HS-27A (cell line): ENCODE measurements around the gene MRPL2.
A peak's percentile ranks its signal among the peaks of the same experiment; 100 is the strongest.
"Not testable (repeated sequence)": the region's sequence is repeated elsewhere in the genome, so short reads cannot be mapped to it uniquely, and the experiment has no call there.

Source experiments
- DNase-seq: peaks from one replicate; pipeline ENCODE4 v3.0.0-alpha.2; 2012; ENCODE audit warnings: low read depth, missing footprints

Gene MRPL2

DNA sequence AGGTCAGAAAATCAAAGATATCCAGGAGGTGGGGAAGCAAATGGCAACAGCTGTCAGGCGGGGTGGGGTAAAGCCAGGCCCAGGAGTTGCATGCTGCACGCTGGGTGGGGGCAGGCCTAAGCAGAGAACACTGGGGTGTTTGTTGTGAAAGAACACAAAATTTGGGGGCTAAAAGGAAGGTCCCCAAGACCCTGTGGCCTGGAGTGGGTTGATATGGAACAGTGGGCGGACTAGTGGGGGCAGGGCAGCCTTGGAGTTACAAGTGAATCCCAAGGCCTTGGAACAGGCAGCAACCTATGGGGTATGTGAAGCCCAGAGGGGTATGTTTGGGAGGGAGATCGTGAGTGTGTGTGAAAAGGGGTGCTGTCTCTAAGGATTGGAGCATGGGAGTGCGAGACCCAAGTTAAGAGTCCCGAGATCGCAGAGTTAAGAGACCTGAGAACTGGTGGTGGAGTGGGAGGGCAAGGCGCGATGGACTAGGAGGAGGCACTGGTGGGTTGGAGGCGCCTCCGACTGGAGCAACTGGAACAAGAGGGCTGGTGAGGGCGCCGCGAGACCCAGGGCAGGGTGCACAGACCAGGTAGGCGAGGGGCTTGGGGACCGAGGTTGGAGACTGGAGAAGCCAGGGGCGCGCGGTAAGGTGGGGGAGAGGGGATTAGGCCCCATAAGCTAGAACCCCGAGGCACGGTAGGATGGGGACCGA lies 6.2 kb downstream of the MRPL2 start:
- no peak for DNase-seq

DNA sequence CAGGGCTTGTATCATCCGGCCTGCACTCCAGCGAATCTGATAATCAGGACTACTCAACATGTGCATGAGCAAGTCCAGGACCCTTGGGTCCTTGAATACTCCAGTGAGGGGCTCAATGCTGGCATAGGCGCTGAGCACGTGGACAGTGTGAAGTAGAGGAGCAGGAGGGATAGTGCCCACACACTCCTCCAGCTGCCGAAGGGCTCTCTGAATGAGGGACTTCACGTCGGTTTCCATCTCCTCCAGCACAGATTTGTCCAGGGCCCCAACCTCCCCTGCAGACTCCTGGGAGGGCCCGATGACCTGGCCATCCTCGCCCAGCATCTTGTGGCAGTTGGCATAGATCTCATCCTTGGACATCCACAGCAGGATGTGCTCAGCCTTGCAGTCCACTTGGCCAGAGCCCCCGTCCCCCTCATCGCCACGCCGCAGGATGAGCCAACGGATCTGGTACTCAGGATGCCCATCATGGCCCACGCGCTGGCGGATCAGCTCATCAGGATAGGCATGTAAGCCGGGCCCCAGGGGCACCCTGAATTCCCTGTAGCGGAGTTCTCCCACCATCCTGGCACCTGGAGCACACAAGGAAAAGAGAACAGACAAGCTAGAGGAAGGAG lies 6.9 kb downstream of the MRPL2 start:
- DNase-seq = no peak

DNA sequence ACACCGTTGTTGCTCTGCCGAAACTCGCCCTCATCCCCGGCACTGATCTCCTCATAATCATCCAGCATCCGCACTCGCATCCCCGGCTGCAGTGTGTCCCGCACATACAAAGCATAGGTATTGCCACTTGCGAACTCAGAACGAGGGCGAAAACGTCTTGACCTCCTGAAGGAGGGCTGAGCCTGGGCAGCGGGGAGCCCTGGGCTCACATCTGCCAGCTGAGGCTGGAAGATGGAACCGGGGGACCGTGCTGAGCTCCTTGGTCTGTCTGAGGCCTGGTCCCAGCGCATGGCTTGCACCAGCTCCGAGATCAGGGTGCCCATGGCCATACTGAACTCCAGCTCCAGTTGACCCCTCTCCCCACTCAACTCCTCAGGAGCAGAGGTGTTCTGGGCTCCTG lies 8.3 kb downstream of the MRPL2 start:
- no peak for DNase-seq

DNA sequence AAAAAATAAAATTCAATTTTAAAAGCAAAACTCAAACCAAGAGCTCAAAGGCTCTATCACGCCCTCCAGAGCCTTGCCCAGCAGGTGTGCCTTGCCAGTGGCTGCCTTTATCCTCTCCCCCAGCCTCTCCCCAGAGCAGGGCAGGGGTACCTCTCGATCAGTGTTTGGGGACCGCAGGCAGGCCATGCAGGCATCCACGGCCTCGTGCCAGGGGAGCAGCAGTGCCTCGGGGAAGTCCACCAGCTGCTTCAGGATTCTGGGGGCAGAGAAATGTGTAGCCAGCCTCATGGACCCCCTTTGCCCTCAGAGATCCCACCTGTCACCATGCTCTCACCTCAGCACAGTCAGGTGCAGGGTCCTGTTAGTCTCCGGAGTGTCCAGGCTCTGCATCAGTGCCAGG lies 11.2 kb downstream of the MRPL2 start:
- no peak for DNase-seq

DNA sequence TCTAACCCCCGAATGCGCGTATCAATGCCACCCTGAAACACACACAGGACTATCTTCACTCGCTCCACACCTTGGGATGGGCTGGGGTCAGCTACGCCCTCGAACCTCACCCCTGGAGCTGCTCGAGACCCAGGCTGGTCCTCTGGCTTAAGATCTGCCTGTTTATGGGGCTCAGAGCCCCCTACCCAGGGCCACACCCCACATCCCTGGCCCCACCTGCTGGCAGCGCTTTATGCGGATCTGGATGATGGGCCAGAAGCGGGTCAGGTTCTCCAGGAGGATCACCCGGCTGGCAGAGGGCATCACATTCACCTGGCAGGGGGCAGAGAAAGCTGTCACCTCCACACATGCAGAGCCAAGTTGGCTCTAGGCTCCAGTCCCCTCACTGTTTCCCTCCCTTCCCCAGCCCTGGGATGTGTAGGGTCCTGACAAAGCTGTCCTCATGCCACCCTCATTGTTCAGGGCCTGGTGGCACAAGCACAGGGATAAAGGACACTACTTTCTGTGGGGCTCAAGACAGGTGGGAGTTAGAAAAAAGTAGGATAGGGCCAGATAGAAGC lies 13.8 kb downstream of the MRPL2 start:
- no peak for DNase-seq

DNA sequence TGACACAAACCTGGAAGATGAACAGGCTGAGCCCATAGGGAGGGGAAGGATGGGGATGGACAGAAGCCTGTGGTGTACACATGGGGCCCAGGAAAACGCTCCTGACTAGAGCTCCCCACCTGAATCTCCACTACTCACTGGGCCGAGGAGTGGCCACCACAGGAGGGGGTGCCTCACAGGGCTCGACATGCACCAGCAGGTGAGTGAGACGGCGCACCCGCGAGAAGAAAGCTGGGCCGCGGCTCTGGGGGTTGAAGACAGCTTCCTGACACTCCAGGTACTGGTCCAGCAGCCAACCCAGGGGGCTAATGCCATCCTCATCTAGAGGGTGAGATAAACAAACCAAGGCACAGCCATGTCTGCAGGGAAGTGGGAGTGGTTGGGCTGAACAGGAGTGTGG lies 15.9 kb downstream of the MRPL2 start:
- DNase-seq = no peak

DNA sequence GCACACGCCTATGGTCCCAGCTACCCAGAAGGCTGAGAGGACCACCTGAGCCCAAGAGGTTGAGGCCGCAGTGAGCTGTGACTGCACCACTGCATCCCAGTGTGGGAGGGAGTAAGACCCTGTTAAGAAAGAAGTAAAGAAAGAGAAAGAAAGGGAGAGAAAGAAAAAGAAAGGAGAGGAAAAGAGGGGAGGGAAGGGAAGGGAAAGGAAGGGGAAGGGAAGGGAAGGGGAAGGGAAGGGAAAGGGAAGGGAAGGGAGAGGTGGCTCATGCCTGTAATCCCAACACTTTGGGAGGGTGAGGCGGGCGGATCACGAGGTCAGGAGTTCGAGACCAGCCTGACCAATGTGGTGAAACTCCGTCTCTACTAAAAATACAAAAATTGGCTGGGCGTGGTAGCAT lies 17.8 kb downstream of the MRPL2 start:
- DNase-seq = not testable (repeated sequence)

DNA sequence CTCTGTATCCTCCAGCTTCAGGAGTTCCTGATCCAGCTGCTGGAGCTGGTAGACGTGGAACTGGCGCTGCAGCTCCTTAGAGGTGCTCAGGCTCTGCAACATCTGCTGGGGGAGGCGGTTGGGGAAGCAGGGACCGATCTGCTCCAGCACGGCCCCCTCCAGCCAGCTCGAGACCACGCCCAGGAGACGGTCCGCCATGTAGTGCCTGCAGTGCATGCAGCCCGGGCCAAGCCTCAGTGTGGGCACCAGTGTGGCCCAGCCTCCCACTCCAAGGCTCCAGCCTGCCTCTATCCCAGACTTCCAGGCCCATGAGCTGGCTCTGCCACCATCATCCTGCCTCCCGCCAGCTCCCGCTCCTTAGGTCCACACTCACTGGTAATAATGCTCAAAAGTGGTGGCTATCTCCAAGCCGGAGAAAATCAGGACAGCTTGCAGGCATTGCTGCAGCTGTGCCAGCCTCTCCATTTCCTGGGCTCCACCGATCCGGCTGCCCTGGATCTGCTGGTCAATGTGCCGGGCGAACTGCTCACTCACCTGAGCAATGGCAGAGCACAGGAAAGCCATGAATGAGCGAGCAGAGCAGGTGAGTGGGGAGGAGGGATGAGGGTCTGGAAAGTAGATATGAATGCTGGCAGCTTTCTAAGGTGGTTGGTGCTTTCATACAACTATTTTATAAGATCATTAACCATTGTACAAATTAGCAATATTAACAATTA lies 18.5 kb downstream of the MRPL2 start:
- DNase-seq = no peak

DNA sequence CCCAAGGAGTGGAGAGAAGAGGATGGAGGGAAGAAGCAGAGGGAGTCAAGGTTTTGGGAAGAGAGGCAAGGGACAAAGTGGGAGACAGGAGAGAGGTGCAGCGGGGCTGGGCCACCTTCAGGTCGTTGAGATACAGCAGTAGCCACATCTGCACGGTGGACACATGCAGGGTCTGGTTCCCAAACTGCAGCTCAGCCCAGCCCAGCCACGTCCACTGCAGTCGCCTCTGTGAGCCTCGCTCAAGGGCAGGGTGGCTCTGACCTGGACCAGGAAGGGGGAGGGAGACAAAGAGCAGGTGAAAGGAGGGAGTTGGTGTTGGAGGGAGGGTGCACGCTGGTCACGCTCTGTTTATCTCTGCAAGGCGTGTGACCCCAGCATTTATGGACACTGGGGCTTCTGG lies 20.5 kb downstream of the MRPL2 start:
- DNase-seq = no peak

DNA sequence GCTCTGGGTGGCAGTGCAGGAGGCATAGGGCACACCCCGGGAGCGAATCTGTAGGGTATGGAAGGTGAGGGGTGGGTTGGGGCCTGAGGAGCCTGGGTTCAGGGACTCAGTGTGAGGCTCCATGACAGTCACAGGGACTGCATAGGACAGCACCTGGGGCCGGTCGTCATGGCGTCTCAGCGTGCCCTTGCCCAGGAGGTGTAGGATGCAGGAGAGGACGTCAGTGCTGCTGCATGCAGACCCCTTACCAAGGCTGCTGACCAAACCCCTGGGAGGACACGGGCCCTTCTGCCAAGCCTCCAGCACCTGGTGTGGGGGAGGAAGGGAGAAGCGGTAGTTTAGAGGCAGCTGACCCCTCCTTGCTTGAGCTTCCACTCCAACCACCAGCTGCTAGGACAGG lies 21.5 kb downstream of the MRPL2 start:
- no peak for DNase-seq

DNA sequence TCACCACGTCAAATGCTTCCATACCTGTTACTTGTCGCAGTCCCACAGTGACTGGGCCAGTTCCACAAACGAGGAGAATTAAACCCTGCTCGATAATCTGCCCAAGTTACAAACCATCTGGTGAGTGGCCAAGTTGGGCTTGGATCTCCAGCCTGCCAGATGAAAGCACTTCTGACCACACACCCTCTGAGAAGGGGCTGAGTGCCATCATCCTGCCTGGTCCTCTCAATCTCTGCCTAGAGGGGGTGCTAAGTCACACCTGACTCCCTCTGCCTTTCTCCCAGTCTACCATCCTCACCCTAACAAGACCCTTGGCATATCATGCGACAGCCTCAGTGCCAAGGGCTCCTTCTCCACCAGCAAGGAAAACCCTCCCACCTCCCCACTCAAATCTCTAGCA lies 22.0 kb downstream of the MRPL2 start:
- DNase-seq = no peak

DNA sequence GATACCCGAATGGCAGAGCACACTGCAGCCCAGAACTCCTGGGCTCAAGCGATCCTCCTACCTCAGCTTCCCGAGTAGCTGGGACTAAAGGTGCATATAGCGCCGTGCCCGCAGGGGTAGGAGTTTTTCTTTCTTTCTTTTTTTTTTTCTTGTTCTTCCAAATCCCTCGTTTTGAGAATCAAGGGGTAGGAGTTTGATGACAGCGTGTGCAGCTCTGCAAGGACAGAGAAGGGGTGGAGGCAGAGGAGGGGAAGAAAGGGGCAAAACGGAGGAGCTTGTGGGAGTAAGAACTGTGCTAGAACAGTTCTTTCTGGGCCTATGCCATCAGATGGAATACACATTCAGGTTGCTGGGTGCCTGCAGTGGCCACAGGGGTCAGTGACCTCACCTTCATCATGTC lies 22.5 kb downstream of the MRPL2 start:
- DNase-seq = no peak

DNA sequence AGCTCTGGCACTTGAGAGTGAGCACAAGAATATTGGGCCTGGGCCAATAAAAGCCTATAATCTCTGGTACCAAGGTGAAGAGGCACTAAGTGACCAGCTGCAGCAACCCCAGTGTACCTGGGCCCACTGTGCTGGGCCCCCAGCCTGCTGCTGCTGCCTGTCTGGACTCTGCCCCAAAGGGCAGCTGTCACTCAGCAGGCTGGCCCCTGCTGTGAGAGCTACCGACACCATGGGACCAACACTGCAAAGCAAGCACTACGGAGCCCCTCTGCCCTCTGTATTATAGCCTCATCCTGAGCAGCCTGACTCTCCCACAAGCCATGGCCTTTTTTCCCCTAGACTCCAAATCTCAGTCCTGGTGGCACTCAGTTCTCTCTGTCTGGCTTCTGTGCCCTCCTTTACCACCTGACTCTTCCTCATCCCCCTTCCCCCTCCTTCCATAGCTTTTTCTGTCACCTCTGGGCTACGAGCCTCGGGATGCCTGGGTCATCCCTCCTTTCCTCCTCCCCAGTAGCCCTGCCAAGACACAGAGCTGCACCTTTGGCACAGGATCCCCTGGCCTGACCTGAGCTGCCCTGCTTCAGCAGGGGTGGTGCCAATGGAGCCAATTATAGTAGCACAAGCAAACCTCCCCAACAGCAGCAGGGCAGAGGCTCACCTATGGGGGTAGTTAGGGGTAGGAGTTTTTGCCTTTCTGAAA lies 23.6 kb downstream of the MRPL2 start:
- DNase-seq = no peak

DNA sequence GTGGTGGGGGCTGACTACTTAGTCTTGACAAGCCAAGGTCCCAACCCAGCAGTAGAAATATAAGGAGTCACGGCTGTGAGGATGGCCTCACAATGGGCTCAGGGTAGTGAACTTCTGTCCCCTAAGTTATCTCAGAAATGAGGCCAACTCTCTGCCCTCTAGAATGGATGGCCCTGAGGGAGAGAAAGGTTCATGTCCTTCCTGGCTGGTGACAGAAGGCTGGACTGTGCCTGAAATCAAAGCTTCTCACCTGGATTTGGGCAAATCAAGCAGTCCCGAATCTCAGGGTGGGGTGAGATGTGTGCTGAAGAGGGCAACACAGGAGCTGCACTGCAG lies 25.1 kb downstream of the MRPL2 start:
- no peak for DNase-seq

DNA sequence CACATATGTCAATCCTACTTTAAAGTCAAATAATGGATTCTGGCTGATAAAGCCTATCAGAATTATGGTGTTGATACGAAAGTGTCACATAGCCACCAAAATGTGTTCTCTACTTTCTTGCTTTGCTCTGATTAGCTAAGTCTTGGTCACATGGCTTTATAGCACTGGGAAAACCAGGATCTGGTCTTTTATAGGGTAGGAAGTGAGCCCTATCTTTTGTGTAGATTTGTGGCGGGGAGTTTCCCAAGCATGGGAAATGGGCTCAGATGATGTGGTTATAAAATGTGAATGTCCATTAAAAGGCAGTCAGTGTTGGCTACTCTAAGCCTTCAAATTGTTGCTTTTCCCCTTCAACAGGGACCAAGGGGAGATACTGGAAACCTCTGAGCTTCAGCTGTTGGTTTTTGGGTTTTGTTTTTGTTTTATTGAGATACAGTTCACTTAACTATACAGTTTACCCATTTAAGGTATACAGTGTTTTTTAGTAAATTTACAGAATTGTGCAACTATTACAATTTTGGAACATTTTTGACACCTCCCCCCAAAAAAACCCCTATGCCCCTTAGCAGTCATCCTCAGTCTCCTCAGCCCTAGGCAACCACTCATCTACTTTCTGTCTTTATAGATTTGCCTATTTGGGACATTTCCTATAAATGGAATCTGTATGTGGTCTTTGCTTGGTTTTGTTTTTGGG lies 25.6 kb downstream of the MRPL2 start:
- DNase-seq = no peak

DNA sequence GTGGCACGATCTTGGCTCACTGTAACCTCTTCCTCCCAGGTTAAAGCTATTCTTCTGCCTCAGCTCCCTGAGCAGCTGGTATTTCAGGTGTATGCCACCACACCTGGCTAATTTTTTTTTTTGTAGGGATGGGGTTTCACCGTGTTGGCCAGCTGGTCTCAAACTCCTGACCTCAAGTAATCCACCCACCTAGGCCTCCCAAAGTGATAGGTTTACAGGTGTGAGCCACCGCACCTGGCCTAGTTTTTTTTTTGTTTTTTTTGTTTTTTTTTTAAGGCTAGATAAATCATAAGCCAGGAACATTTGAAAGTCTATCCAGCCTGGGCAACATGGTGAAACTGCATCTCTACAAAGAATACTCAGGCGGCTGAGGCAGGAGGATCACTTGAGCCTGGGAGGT lies 26.9 kb downstream of the MRPL2 start:
- DNase-seq = no peak

DNA sequence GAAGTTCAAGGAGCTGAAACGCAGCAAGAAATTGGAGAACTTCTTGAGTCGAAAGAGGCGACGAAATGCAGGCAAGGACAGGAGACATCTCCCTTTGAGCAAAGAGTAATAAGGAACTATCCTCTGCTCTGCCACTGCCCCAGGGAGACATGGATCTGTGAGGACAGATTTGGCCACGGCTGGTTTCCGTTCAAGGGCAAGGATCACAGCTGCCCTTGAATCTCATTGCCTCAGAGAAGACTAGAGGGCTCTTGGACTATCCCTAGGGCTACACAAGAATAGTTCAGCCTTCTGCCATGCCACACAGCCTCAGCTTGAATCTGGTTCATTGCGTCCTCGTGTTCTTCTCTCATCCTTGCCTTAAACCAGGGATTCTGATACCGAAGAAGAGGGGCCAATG lies 30.1 kb downstream of the MRPL2 start:
- no peak for DNase-seq

DNA sequence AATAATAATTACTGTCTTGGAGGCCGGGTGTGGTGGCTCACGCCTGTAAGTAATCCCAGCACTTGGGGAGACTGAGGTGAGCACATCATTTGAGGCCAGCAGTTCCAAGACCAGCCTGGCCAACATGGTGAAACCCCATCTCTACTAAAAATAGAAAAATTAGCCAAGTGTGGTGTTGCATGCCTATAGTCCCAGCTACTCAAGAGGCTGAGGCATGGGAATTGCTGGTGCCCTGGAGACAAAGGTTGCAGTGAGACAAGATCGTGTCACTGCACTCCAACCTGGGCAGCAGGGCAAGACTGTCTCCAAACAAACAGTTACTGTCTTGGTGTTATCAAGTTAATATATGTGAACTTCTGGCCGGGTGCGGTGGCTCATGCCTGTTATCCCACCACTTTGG lies 32.9 kb downstream of the MRPL2 start:
- no peak for DNase-seq

DNA sequence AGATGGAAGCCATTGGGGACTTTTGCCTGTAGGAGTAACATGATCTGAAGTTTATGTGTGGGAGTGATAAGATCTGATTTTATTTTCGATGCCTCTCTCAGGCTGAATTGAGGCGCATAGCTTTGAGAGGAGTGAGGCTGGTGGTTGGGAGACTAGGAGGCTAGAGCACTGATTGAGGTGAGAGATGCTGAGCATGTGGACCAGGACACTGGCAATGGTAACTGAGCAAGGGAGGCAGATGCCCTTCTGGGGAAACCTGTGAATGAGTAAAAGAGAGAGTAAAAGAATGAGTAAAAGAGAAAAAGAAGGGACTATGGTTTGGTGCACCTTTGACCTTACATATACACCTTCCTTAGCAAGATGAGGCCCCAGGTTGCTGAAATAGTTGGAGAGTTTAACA lies 34.8 kb downstream of the MRPL2 start:
- no peak for DNase-seq

DNA sequence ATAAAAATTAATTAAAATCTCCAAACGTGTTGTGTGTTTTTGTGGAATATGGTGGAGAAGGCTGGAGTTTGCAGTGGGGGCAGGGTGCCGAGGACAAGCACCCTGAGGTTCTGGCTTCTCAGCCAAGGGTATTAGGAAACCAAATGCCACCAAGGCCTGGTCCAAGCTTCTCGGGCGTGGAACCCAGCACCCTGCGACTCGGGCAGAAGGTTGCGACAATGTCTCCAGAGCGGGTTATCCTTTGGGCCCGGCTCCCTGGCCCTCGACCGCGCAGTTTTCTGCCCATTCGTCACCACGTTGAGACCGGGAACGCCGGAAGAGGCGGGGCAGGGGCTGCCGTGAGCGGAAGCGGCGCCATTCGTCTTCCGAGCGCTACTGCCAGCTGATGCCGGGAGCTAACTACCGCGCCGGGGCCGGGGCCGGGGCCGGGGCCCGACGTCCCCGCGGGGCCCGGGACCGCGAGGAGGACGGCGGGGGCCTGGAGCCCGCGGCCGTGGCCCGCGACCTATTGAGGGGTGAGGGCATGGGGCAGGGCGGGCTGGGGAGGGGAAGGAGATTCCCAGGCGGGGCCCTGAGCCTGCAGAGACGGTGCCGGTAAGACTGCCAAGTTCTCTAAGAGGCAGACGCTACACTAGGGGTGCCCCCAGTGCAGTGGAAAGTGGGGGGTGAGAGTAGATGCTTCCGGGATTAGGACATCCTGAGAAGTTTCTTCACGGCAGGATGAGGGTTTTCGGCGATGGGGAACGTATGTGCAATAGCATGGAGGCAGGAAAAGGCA lies 37.8 kb downstream of the MRPL2 start, which contains the start of gene RRP36:
Gene RRP36, plus strand, starts transcription at position 354 of the 778 bp plus-strand sequence. Its CDS starts 32 bp downstream, at position 386.
- DNase-seq = peak; percentile 47

DNA sequence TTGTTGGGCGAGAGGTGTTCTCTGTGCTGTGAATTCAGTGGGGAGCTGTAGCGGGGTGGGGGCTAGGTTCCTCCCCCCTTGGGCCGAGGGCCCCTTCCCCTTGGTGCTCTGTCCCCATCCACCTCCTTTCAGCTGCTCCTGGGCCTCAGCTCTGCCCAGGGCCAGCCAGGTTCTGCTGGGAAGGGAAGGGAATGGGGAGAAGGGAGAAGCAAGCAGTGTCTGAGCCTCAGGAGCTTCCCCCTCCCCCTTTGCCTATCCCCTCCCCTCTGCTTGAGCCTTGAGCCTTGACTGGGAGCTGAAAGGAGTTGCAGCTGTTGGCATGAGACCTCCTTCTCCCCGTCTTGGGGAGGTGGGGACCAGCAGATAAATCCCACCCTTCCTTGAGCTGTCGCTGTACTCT lies 38.4 kb downstream of the MRPL2 start:
- no peak for DNase-seq
